K562 (cell line): ENCODE data around the gene ZMYM4.

Experiments
- CREB5 ChIP-seq: fragments of 250-450 bp; sonication (Bioruptor Pico); IDR thresholded peaks from 2 replicates; pipeline ENCODE4 v1.5.0; 2020; ENCODE audit warnings: mild to moderate bottlenecking
- CTCF ChIP-seq, 3 experiments: IDR thresholded peaks in 2 of 3; conservative IDR thresholded peaks in 1 of 3; 2 replicates each; pipeline ENCODE4 v1.5.1; 2011 to 2012; ENCODE audit warnings: low read length in 3 of 3, mild to moderate bottlenecking in 3 of 3, control low read depth in 2 of 3, improper control_type of control experiment in 1 of 3, inconsistent platforms in 1 of 3, low read depth in 1 of 3, mixed read lengths in 1 of 3, moderate library complexity in 1 of 3; ENCODE audit not compliant: insufficient read depth in 2 of 3
- DEAF1 ChIP-seq: fragments of 450-650 bp; formaldehyde crosslinking; IDR thresholded peaks from 2 replicates; pipeline ENCODE4 v1.4.0; 2020; ENCODE audit warnings: mild to moderate bottlenecking, moderate library complexity
- ESRRA ChIP-seq: fragments of 450-650 bp; IDR thresholded peaks from 2 replicates; pipeline ENCODE4 v1.6.1; 2014; ENCODE audit warnings: low read depth, mild to moderate bottlenecking, moderate library complexity, borderline replicate concordance
- MXI1 ChIP-seq: IDR thresholded peaks from 2 replicates; pipeline ENCODE4 v1.6.1; 2011; ENCODE audit warnings: low read depth, mild to moderate bottlenecking, improper control_type of control experiment, low read length
- POLR2A ChIP-seq: fragments of 450-650 bp; conservative IDR thresholded peaks from 2 replicates; pipeline ENCODE4 v1.6.1; 2016
- SIRT6 ChIP-seq: IDR thresholded peaks from one replicate; pipeline ENCODE4 v1.6.1; 2012; ENCODE audit warnings: low read depth, mild to moderate bottlenecking, control low read depth, inconsistent platforms, low read length, moderate library complexity
- USF1 ChIP-seq: sonication (generic); formaldehyde crosslinking; IDR thresholded peaks from 2 replicates; pipeline ENCODE4 v1.9.0; 2022; ENCODE audit warnings: mild to moderate bottlenecking, missing genetic modification reagents
- ZBTB7A ChIP-seq: IDR thresholded peaks from 2 replicates; pipeline ENCODE4 v1.6.1; 2011; ENCODE audit warnings: low read depth, mild to moderate bottlenecking, low read length, moderate library complexity, borderline replicate concordance; ENCODE audit not compliant: control insufficient read depth
- ZFPM2 ChIP-seq: fragments of 250-450 bp; sonication (Bioruptor Pico); IDR thresholded peaks from 2 replicates; pipeline ENCODE4 v1.5.1; 2022; ENCODE audit warnings: mild to moderate bottlenecking
- ZNF586 ChIP-seq: fragments of 450-650 bp; formaldehyde crosslinking; conservative IDR thresholded peaks from 2 replicates; pipeline ENCODE4 v1.4.0; 2020; ENCODE audit warnings: mild to moderate bottlenecking, moderate library complexity

- TF ChIP-seq USF1 = no peak
- TF ChIP-seq MXI1 = no peak
- no peak for TF ChIP-seq DEAF1 (CRISPR knock-in tag)
- no peak for TF ChIP-seq ZFPM2 (CRISPR knock-in tag)
- TF ChIP-seq POLR2A = no peak
- no peak for TF ChIP-seq ZNF586 (CRISPR knock-in tag)
- no peak for TF ChIP-seq ZBTB7A
- no peak for TF ChIP-seq CTCF (IDR thresholded peaks at IDR 0.05 in 2 of 3, conservative IDR thresholded peaks at IDR 0.05 in 1 of 3; ENCODE audit: insufficient read depth in 2 of 3, low read depth in 1 of 3, low read length in 3 of 3)
- TF ChIP-seq SIRT6 = no peak
- TF ChIP-seq CREB5 (CRISPR knock-in tag) = no peak
- TF ChIP-seq ESRRA = no peak
Measured at GRCh38 chr1:35361638-35362037, 93.1 kb downstream of the ZMYM4 start.
